Dermis blood vessel endothelial cell (primary cell): Measurements from ENCODE around the gene PRPF31. TPM values are rescaled to one million over a fixed set of nuclear protein-coding genes. Genes with fewer than 3 reads are reported as not detected.
"Not testable (repeated sequence)": the region's sequence is repeated elsewhere in the genome, so short reads cannot be mapped to it uniquely, and the experiment has no call there.

Experiments used
- DNase-seq: peaks from one replicate; pipeline ENCODE4 v3.0.0; 2010
- total RNA-seq: library from RNA; depleted of rRNA; stranded (reverse); fragments of >200 nt; gene quantifications from 2 replicates; pipeline ENCODE4 v1.2.3, GENCODE V29; 2014

The PRPF31 gene
- total RNA-seq, 1 donor from 2014 or later = 64.5 TPM

DNA sequence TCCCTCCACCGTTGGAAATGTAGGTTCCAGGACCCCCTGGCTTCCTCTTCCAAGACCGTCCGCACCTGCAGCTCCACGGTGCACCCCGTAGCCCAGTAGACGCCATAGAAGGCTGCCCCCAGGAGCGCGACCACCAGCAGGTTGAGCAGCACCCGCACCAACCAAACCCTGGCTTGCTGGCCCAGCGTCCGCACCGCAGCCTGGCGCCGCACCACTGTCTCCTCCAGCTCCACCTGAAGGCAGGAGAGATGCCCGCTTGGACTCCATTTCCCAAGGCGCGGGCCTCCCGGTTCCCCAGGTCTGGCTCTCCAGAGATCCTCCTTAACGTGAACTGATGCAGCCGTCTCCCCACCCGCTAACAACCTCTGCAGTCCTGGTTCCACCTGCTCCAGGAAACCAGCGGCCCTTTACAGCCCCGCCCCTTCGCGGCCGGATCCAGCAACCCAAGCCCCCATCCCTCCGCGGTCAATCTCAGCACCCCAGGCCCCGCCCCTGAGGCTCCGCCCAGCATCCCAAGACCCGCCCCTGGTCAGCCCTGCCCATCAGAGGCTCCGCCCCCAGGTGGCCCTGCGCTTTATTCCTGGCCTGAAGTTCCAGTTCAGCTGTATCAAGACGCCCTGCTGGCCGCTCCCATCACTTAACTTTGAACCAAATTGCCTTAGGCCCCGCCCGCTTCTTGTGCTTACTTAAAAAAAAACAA lies 49.0 kb downstream of the PRPF31 start:
- peak; percentile 81 for DNase-seq

DNA sequence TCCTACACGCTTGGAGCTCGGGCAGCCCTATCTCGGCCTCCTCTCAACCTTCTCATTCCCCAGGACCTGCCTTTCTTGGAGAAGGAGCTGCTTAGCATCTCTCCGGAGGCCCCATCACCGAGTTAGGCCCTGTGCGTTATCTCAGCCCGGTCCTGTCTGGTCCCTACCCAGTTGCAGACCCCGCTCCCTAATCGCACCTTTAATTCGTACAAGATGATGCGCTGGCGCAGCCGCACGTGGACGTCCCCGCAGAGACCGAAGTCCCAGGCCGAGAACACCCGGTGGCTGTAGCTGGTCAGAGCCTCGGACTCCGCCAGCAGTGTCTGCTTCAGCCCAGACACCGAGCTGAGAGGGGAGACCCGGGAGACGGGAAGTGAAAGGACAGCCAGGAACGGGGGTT lies 49.7 kb downstream of the PRPF31 start:
- no peak for DNase-seq

DNA sequence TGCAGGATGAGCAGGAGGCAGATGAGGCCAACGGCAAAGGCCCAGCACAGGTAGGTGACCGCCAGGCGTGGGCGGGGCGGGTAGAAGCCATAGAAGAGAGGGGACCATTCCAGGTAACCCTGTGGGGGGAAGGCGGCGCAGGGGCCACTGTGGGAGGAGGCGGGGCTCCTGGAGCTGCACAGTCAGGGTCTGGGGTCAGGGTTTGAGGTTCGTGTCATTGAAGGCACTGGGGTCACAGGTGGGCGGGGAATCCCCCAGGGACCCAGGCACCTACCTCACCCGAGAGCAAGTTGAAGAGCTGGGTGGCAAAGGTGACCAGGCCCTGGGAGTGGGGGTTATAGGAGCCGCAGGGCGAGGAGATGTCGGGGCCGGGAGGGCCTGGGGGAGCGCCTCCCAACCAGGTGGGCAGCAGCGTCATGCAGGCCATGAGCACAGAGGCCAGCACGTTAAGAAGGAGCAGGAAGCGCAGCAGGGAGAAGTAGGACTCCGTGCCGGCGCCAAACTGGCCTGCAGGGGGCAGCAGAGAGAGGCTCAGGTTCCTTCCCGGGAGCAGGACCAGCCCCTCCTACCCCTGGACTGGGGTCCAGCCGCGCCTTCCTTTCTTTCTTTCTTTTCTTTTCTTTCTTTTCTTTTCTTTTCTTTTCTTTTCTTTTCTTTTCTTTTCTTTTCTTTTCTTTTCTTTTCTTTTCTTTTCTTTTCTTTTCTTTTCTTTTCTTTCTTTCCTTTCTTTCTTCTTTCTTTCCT lies 52.8 kb downstream of the PRPF31 start:
- peak; percentile 92 for DNase-seq

DNA sequence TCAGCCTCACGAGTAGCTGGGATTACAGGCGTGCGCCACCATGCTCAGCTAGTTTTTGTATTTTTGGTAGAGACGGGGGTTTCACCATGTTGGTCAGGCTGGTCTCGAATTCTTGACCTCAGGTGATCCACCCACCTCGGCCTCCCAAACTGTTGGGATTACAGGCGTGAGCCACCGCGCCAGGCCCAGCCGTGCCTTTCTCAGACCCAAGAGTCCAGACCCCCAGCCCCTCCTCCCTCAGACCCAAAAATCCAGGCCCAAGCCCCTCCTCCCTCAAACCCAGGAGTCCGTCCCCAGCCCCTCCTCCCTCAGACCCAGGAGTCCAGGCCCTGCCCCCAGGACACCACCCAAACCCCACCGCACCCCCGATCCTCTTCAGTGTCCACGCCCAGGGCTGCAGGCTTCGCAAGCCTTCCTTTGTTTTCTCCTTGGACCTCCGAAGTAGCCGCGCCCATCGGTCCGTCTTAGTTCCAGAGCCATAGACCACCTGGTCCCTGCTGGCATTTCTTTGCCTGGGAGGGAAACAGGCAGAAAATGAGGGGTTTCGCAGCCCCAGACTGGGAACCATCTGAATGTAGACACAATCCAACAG lies 53.7 kb downstream of the PRPF31 start:
- DNase-seq = no peak

DNA sequence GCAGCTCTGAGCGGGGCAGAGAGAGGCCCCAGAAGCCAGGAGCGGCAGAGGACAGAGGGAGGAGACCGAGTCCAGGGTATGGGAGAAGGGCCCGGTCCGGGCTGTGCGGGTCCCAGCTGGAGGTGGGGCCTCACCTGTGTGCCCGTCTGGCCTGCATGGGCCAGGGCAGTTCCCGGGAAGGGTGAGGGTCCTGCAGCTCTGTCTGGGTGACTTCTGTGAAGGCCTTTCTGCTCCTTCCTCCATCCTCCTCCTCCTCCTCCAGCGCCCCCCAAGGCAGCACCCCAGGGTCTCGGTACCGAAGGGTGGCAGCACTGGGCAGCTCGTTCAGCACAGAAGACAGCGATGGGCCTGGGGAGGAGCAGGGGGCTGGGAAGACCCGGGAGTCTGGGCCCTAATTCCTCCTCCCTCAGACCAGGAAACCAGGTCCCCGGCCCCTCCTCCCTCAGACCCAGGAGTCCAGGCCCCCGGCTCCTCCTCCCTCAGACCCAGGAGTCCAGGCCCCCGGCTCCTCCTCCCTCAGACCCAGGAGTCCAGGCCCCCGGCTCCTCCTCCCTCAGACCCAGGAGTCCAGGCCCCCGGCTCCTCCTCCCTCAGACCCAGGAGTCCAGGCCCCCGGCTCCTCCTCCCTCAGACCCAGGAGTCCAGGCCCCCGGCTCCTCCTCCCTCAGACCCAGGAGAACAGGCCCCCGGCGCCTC lies 56.3 kb downstream of the PRPF31 start:
- DNase-seq = not testable (repeated sequence)

DNA sequence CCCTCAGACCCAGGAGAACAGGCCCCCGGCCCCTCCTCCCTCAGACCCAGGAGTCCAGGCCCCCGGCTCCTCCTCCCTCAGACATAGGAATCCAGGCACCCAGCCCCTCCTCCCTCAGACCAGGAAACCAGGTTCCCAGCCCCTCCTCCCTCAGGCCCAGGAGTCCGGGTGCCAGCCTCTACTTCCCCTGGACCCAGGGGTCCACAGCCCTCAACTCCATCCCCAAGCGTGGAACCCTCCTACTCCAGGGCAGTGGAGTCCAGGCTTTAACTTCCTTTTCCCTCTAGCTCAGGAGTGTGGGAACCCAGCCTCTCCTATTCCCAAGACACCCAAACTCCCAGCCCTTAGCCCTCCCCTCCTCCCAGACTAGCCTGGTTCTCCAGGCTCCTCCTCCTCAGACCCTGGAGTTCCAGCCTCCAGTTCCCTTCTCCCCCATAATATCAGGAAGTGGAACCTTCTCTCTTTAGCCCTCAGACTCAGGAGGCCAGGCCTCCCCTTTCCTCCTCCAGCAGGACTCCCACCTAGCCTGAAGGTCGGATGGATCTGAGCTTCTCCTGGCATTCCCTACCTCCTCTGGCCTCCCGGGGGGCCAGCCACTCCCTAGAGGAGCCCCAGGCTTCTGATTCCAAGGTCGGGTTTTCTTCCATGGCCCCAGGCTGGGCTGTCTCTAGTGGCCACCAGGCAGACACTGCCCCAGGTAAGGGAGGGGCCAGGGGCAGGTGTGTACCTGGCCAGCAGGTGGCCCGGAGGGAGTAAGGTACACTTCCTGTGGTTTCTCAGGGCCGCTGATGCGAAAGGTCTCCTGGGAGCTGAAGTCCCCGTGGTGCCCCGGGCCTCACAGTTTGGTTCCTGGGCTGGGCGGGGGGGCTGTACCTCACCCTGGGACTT lies 57.2 kb downstream of the PRPF31 start, which contains the start of gene TMC4:
Gene TMC4, minus strand, starts transcription at position 690 of the 888 bp plus-strand sequence. Its CDS starts 43 bp downstream, at position 647.
- no peak for DNase-seq

DNA sequence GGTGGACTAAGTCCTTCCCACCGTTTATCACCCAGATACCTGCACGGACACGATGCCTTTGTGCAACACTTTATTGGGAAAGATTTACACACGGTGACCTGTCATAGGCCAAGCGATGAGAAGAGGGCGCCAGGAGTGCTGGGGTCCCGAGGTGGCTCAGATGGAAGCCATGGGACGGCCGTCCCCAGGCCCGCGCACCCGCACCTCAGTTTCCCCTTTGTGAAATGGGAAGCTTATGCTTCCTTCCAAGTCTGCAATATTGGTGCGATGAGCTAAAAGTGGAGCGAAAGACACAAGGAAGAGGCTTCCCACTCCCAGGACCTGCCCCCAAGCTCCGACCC lies 57.8 kb downstream of the PRPF31 start:
- DNase-seq = no peak

DNA sequence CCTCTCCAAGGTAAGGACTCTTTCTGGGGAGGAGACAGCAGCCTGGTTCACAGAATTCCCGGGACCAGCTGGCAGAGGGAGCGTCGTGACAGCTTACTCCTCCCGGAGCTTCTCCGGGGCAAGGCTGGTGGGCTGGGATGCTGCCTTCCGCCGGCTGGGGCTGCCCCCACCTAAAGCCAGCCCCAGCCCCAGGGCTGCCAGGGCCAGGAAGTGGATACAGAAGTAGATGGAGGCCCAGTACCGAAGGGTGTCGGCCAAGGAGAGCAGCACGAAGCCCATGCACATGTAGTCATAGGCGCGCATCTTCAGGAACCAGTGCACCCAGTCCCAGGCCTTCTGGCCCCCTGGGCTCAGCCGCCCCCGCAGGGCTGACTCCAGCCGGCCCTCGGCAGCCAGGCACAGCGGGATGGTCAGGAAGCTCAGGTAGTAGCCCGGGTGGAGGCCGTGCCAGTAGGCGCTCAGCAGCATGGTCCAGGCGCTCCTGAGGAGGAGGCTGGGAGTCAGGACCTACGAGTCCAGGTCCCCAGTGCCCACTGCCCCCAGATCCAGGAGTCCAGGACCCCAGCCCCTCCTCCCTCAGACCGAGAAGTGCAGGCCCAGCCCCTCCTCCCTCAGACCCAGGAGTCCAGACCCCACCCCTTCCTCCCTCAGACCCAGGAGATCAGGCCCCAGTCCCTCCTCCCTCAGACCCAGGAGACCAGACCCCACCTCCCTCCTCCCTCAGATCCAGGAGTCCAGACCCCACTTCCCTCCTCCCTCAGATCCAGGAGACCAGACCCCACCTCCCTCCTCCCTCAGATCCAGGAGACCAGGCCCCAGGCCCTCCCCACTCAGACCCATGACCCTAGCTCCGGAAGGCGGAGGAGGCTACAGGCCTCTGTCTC lies 58.6 kb downstream of the PRPF31 start:
- no peak for DNase-seq

DNA sequence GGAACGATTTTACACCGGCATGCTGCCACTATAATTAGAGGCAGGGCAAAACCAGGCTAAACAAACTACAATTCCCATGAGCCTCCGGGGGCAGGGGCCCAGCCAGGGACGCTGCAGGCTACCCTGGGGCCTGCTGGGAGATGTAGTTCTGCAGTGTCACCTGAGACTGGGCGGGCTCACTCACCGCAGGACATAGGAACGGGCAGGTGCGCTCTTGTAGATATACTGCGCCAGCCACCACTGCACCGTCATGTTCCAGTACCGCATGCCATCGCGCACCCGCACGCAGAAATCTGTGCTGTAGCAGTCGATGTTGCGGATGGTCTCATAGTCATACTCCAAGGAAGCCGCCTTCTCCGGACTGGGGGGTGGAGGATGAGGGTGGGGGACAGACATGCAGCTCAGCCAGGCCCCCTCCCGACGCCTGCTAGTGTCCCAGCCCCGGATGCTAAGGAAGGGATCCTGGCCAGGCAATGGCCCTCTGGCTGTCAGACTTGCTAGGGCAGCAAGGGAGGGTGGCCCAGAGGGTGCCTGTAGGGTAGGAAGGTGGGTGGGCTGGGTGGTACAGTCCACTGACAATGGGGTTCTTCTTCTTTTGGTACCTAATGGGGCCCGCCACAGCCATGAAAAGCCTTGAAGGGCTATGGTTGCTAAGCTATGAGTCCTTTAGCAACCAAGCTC lies 63.2 kb downstream of the PRPF31 start:
- no peak for DNase-seq

DNA sequence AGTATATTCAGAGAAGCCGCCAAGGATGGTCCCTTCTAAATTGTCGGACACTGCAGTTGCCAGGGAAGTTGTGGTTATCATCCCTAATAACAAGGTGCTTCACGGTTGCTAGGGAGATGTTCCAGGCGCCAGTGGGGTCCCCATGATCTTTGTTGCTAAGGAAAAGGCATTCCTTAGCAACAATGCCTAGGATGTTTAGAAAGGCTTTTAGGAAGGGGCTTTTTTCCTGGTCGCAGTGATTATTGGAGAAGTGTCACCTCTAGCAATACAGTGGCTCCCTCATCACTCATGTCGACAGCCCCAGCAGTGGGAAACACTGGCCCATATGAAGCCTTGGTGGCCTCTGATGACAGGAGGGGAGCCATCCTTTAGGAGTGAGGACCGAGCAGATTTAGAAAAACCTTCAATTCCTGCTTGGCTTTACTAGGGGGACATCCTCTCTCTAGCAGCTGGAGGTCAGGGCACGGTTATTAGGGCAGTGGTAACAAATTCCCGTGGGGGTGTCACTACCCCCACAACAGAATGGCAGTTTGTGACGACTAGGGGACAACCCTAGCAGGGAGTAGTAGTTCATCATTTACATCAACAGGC lies 63.8 kb downstream of the PRPF31 start:
- DNase-seq = no peak

DNA sequence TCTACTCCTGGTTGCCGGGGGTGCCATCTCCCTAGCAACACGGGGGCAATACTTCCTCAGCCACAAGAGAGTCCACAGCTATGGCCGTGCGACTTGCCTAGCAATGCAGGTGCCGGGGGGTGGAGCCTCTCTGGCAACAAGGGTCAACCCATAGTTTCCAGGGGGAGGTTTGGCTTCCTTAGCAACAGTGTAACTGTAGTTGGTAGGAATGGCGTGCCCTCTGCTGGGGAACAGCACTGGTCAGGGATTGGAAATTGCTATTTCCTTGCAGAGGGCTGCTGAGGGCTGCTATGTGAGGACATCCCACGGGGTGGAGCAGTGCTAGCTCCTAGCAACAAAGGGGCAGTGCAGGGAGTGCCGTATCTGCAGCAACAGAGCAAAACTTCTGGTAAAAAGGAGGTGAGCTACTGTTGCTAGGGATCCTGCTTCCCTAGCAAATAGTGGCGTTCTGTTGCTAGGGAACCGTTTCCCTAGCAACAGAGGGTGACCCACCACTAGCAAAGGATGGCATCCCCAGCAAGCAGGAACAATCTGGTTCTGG lies 64.4 kb downstream of the PRPF31 start:
- DNase-seq = peak; percentile 87

DNA sequence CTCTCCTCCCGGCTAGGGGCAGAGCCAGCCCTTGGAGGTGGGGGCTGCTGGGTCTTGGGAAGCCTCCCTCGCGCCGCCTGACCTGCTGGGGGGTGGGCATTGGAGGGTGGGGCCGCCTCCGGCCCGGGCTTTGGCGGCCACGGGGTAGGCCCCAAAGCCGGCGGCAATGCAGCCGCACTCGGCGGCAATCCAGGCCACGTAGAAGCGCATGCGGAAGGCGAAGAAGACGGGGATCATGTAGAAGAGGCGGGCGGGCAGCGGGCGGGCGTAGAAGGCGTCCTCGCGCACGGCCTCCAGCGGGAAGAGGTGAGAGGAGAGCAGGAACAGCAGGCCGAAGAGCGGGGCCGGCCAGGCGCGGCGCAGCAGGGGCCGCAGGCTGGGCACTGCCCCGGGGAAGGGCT lies 65.1 kb downstream of the PRPF31 start:
- no peak for DNase-seq

Other genes with a start within 250 kb of the PRPF31 start
- 7.7 and 17.8 TPM in 2 replicates for gene MYADM, start 247.9 kb upstream of the PRPF31 start, total RNA-seq
- 0.17 TPM in 1 of 2 replicates, not detected in the other for gene PRKCG, start 233.6 kb upstream of the PRPF31 start, total RNA-seq
- not detected in 2 replicates for gene CACNG7, start 206.5 kb upstream of the PRPF31 start, total RNA-seq
- 0.14 and 0.17 TPM in 2 replicates for gene CACNG8, start 152.8 kb upstream of the PRPF31 start, total RNA-seq
- gene CACNG6, start 124.1 kb upstream of the PRPF31 start, total RNA-seq = 0.84 and 0.85 TPM in 2 replicates
- gene VSTM1, start 51.9 kb upstream of the PRPF31 start, total RNA-seq = not detected in 2 replicates
- gene TARM1, start 34.4 kb upstream of the PRPF31 start, total RNA-seq = not detected in 2 replicates
- gene OSCAR, start 15.0 kb upstream of the PRPF31 start, total RNA-seq = not detected in 2 replicates
- gene NDUFA3, start 12.9 kb upstream of the PRPF31 start, total RNA-seq = 11.4 and 12.6 TPM in 2 replicates
- gene TFPT, start 97 bp upstream of the PRPF31 start, total RNA-seq = 16.3 and 27.2 TPM in 2 replicates
- 13.3 and 28.4 TPM in 2 replicates for gene CNOT3, start 22.0 kb downstream of the PRPF31 start, total RNA-seq
- gene LENG1, start 44.0 kb downstream of the PRPF31 start, total RNA-seq = 6.8 and 7.8 TPM in 2 replicates
- gene TMC4, start 57.4 kb downstream of the PRPF31 start, total RNA-seq = 0.14 and 0.68 TPM in 2 replicates
- 33.5 and 50.1 TPM in 2 replicates for gene MBOAT7, start 73.8 kb downstream of the PRPF31 start, total RNA-seq
- 71.8 and 78.3 TPM in 2 replicates for gene TSEN34, start 75.6 kb downstream of the PRPF31 start, total RNA-seq
- gene RPS9, start 85.1 kb downstream of the PRPF31 start, total RNA-seq = 1,481 and 2,291 TPM in 2 replicates
- not detected in 2 replicates for gene LILRB3, start 107.3 kb downstream of the PRPF31 start, total RNA-seq
- not detected in 2 replicates for gene LILRA6, start 127.0 kb downstream of the PRPF31 start, total RNA-seq
- gene LILRB5, start 141.5 kb downstream of the PRPF31 start, total RNA-seq = not detected in 2 replicates
- gene LILRB2, start 165.4 kb downstream of the PRPF31 start, total RNA-seq = not detected in 2 replicates
- gene LILRA5, start 197.4 kb downstream of the PRPF31 start, total RNA-seq = not detected in 2 replicates
- gene LILRA4, start 223.4 kb downstream of the PRPF31 start, total RNA-seq = not detected in 2 replicates
- gene LAIR1, start 249.2 kb downstream of the PRPF31 start, total RNA-seq = not detected in 2 replicates